HepG2 (cell line): ENCODE measurements around the gene ENHO. TPM values are rescaled to one million over a fixed set of nuclear protein-coding genes. Genes with fewer than 3 reads are reported as not detected.

Source experiments
- BCL3 ChIP-seq: sonication (generic); formaldehyde crosslinking; IDR thresholded peaks from 2 replicates; pipeline ENCODE4 v1.5.1; 2020; ENCODE audit warnings: mild to moderate bottlenecking, missing genetic modification reagents, moderate library complexity
- GLMP ChIP-seq: sonication (generic); formaldehyde crosslinking; IDR thresholded peaks from 2 replicates; pipeline ENCODE4 v1.9.0; 2021; ENCODE audit warnings: missing genetic modification reagents, mild to moderate bottlenecking, borderline replicate concordance
- HNRNPUL1 ChIP-seq: fragments of 200-400 bp; formaldehyde crosslinking; IDR thresholded peaks from 2 replicates; pipeline ENCODE4 v1.6.1; 2017; ENCODE audit warnings: low read depth, mild to moderate bottlenecking, low read length, moderate library complexity
- KAT2B ChIP-seq: fragments of 150-350 bp; IDR thresholded peaks from 2 replicates; pipeline ENCODE4 v1.6.1; 2014; ENCODE audit warnings: low read depth, low read length, borderline replicate concordance
- NFYC ChIP-seq: IDR thresholded peaks from 2 replicates; pipeline ENCODE4 v1.6.1; 2016; ENCODE audit warnings: missing genetic modification reagents, missing compliant biosample characterization
- PHF20 ChIP-seq: sonication (generic); formaldehyde crosslinking; IDR thresholded peaks from 2 replicates; pipeline ENCODE4 v1.5.0; 2020; ENCODE audit warnings: mild to moderate bottlenecking, missing genetic modification reagents
- REL ChIP-seq: sonication (generic); formaldehyde crosslinking; conservative IDR thresholded peaks from 2 replicates; pipeline ENCODE4 v1.8.0; 2022; ENCODE audit warnings: mild to moderate bottlenecking, missing genetic modification reagents, moderate library complexity
- RXRA ChIP-seq: sonication (generic); formaldehyde crosslinking; IDR thresholded peaks from 2 replicates; pipeline ENCODE4 v1.5.1; 2020; ENCODE audit warnings: missing genetic modification reagents
- SMARCC2 ChIP-seq: fragments of 450-650 bp; IDR thresholded peaks from 2 replicates; pipeline ENCODE4 v1.6.1; 2017; ENCODE audit warnings: antibody characterized with exemption, mild to moderate bottlenecking
- SSRP1 ChIP-seq: IDR thresholded peaks from 2 replicates; pipeline ENCODE4 v1.6.1; 2016; ENCODE audit warnings: control low read depth
- UBTF ChIP-seq: sonication (generic); formaldehyde crosslinking; IDR thresholded peaks from 2 replicates; pipeline ENCODE4 v1.4.0; 2020; ENCODE audit warnings: mild to moderate bottlenecking, missing genetic modification reagents
- ZFX ChIP-seq: sonication (generic); formaldehyde crosslinking; IDR thresholded peaks from 2 replicates; pipeline ENCODE4 v1.4.0; 2020; ENCODE audit warnings: mild to moderate bottlenecking, low read depth, missing genetic modification reagents, moderate library complexity
- ZNF17 ChIP-seq: sonication (generic); formaldehyde crosslinking; IDR thresholded peaks from 2 replicates; pipeline ENCODE4 v1.5.0; 2020; ENCODE audit warnings: mild to moderate bottlenecking, missing genetic modification reagents
- ZNF251 ChIP-seq: sonication (generic); formaldehyde crosslinking; IDR thresholded peaks from 2 replicates; pipeline ENCODE4 v1.9.0; 2021; ENCODE audit warnings: mild to moderate bottlenecking, missing genetic modification reagents
- ZNF256 ChIP-seq: sonication (generic); formaldehyde crosslinking; conservative IDR thresholded peaks from 2 replicates; pipeline ENCODE4 v1.4.0; 2020; ENCODE audit warnings: missing genetic modification reagents
- ZNF331 ChIP-seq: sonication (generic); formaldehyde crosslinking; IDR thresholded peaks from 2 replicates; pipeline ENCODE4 v1.4.0; 2020; ENCODE audit warnings: missing genetic modification reagents
- ZNF543 ChIP-seq: sonication (generic); formaldehyde crosslinking; IDR thresholded peaks from 2 replicates; pipeline ENCODE4 v1.4.0; 2020; ENCODE audit warnings: mild to moderate bottlenecking, missing genetic modification reagents
- ZNF552 ChIP-seq: sonication (generic); formaldehyde crosslinking; IDR thresholded peaks from 2 replicates; pipeline ENCODE4 v1.9.0; 2022; ENCODE audit warnings: missing genetic modification reagents, mild to moderate bottlenecking, borderline replicate concordance
- ZNF557 ChIP-seq: sonication (generic); formaldehyde crosslinking; IDR thresholded peaks from 2 replicates; pipeline ENCODE4 v1.4.0; 2020; ENCODE audit warnings: missing genetic modification reagents
- ZNF572 ChIP-seq: sonication (generic); formaldehyde crosslinking; IDR thresholded peaks from 2 replicates; pipeline ENCODE4 v1.5.1; 2020; ENCODE audit warnings: mild to moderate bottlenecking, missing genetic modification reagents
- ZNF629 ChIP-seq: sonication (generic); formaldehyde crosslinking; conservative IDR thresholded peaks from 2 replicates; pipeline ENCODE4 v1.5.0; 2020; ENCODE audit warnings: missing genetic modification reagents
- ZNF772 ChIP-seq: sonication (generic); formaldehyde crosslinking; IDR thresholded peaks from 2 replicates; pipeline ENCODE4 v1.5.0; 2020; ENCODE audit warnings: mild to moderate bottlenecking, missing genetic modification reagents
- ZNF777 ChIP-seq: sonication (generic); formaldehyde crosslinking; IDR thresholded peaks from 2 replicates; pipeline ENCODE4 v1.4.0; 2020; ENCODE audit warnings: missing genetic modification reagents
- polyA plus RNA-seq, 8 experiments: library from polyadenylated mRNA; depleted of rRNA in 3 of 8; stranded (reverse) in 7 of 8; unstranded in 1 of 8; fragments of >200 nt; fragmentation: Illumina TruSeq in 4 of 8; extraction: Trizol in 4 of 8; gene quantifications; 2 replicates each; pipeline versions ENCODE4 v1.2.1 to v1.2.3, GENCODE V29; 2011 to 2016; ENCODE audit warnings: low read depth in 4 of 8, missing spikeins in 1 of 8, mixed read lengths in 1 of 8; ENCODE audit not compliant: insufficient read depth in 1 of 8
- total RNA-seq, 5 experiments: library from RNA; depleted of rRNA; stranded (reverse); fragments of >200 nt; fragmentation: Illumina TruSeq; extraction: Trizol; gene quantifications; 2 replicates each; pipeline ENCODE4 v1.2.3, GENCODE V29; 2016; ENCODE audit warnings: low read depth in 1 of 5
- TF ChIP-seq, protein P1 (sequence below): sonication (generic); formaldehyde crosslinking; IDR thresholded peaks from 2 replicates; pipeline ENCODE4 v1.4.0; 2020; ENCODE audit warnings: missing genetic modification reagents
- TF ChIP-seq, protein P2 (sequence below): IDR thresholded peaks from 2 replicates; pipeline ENCODE4 v1.6.1; 2016; ENCODE audit warnings: missing compliant biosample characterization, missing genetic modification reagents, borderline replicate concordance

ENHO gene
- total and polyA plus RNA-seq, 2 of the 13 experiments (the other 11 are each of a cell fraction or from before 2014, with no cell fraction given) = 0.08 to 0.60 TPM

- TF ChIP-seq RXRA = no peak
- TF ChIP-seq, protein P1, sequence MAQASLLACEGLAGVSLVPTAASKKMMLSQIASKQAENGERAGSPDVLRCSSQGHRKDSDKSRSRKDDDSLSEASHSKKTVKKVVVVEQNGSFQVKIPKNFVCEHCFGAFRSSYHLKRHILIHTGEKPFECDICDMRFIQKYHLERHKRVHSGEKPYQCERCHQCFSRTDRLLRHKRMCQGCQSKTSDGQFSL (CRISPR knock-in tag) = no peak
- TF ChIP-seq ZNF251 (CRISPR knock-in tag) = no peak
- TF ChIP-seq, protein P2, sequence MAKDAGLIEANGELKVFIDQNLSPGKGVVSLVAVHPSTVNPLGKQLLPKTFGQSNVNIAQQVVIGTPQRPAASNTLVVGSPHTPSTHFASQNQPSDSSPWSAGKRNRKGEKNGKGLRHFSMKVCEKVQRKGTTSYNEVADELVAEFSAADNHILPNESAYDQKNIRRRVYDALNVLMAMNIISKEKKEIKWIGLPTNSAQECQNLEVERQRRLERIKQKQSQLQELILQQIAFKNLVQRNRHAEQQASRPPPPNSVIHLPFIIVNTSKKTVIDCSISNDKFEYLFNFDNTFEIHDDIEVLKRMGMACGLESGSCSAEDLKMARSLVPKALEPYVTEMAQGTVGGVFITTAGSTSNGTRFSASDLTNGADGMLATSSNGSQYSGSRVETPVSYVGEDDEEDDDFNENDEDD (CRISPR knock-in tag) = peak; percentile 56; the same call in 1 of the 2 replicates
- TF ChIP-seq ZNF256 (CRISPR knock-in tag) = no peak
- no peak for TF ChIP-seq REL (CRISPR knock-in tag)
- peak; percentile 71 for TF ChIP-seq NFYC (CRISPR knock-in tag)
- TF ChIP-seq ZNF17 (CRISPR knock-in tag) = no peak
- no peak for TF ChIP-seq ZNF557 (CRISPR knock-in tag)
- no peak for TF ChIP-seq ZNF777 (CRISPR knock-in tag)
- TF ChIP-seq ZNF629 (CRISPR knock-in tag) = no peak
- TF ChIP-seq ZNF552 = no peak
- no peak for TF ChIP-seq GLMP
- no peak for TF ChIP-seq ZNF543
- no peak for TF ChIP-seq HNRNPUL1
- TF ChIP-seq SSRP1 (CRISPR knock-in tag) = no peak
- TF ChIP-seq UBTF (CRISPR knock-in tag) = peak; percentile 84; the same call in 1 of the 2 replicates
- no peak for TF ChIP-seq PHF20
- TF ChIP-seq BCL3 (CRISPR knock-in tag) = no peak
- no peak for TF ChIP-seq KAT2B
- TF ChIP-seq ZNF572 = no peak
- peak; percentile 44; the same call in 1 of the 2 replicates for TF ChIP-seq ZFX
- peak; percentile 25; the same call in 1 of the 2 replicates for TF ChIP-seq ZNF331
- TF ChIP-seq SMARCC2 = no peak
- TF ChIP-seq ZNF772 (CRISPR knock-in tag) = no peak; the same call in 1 of the 2 replicates
Observed at GRCh38 chr9:34522971-34523797, at the start of gene ENHO (continued).
